Fibroblast of lung (primary cell): ENCODE results near the gene NOSTRIN. TPM values are rescaled to one million over a fixed set of nuclear protein-coding genes. Genes with fewer than 3 reads are reported as not detected.
A peak's percentile ranks its signal among the peaks of the same experiment; 100 is the strongest.

Experiments used
- DNase-seq, 2 donors: peaks; one replicate each; pipeline versions ENCODE4 v3.0.0 to v3.0.0-alpha.2; 2010; ENCODE audit warnings: low read depth in 2 of 2
- H2AFZ ChIP-seq: 2 replicates; pipeline ENCODE4 v1.5.1; 2012; ENCODE audit warnings: low read length, control low read depth, inconsistent platforms
- H3K27ac ChIP-seq: 2 replicates; pipeline ENCODE4 v1.5.1; 2011; ENCODE audit warnings: low read length, control low read depth; ENCODE audit not compliant: insufficient read depth
- H3K27me3 ChIP-seq: 2 replicates; pipeline ENCODE4 v1.5.1; 2011; ENCODE audit warnings: mild to moderate bottlenecking, low read length; ENCODE audit not compliant: control insufficient read depth, insufficient read depth
- H3K36me3 ChIP-seq: 2 replicates; pipeline ENCODE4 v1.5.1; 2011; ENCODE audit warnings: low read length; ENCODE audit not compliant: control insufficient read depth, insufficient read depth
- H3K4me1 ChIP-seq: 2 replicates; pipeline ENCODE4 v1.5.1; 2011; ENCODE audit warnings: low read length; ENCODE audit not compliant: control insufficient read depth, insufficient read depth; ENCODE audit errors: extremely low read depth
- H3K4me2 ChIP-seq: 2 replicates; pipeline ENCODE4 v1.5.1; 2011; ENCODE audit warnings: low read length, control low read depth; ENCODE audit not compliant: insufficient read depth; ENCODE audit errors: extremely low read depth
- H3K4me3 ChIP-seq, 4 experiments: fragments of 200-600 bp in 1 of 4; sonication (generic) in 1 of 4; replicated peaks in 1 of 4; 2 replicates each; pipeline ENCODE4 v1.5.1; 2011 to 2016; ENCODE audit warnings: low read length in 4 of 4, low read depth in 3 of 4, mild to moderate bottlenecking in 3 of 4, control low read depth in 2 of 4, inconsistent platforms in 1 of 4, mixed read lengths in 1 of 4; ENCODE audit not compliant: insufficient read depth in 1 of 4; ENCODE audit errors: control extremely low read depth in 1 of 4
- H3K79me2 ChIP-seq: 2 replicates; pipeline ENCODE4 v1.5.1; 2012; ENCODE audit warnings: mild to moderate bottlenecking, low read length, inconsistent platforms; ENCODE audit not compliant: control insufficient read depth, insufficient read depth
- H3K9ac ChIP-seq: 2 replicates; pipeline ENCODE4 v1.5.1; 2011; ENCODE audit warnings: mild to moderate bottlenecking, low read length, control low read depth; ENCODE audit not compliant: insufficient read depth
- H3K9me3 ChIP-seq: 2 replicates; pipeline ENCODE4 v1.5.1; 2012; ENCODE audit warnings: low read depth, low read length; ENCODE audit not compliant: control insufficient read depth, insufficient read depth
- H4K20me1 ChIP-seq: 2 replicates; pipeline ENCODE4 v1.5.1; 2011; ENCODE audit warnings: low read length; ENCODE audit not compliant: control insufficient read depth, insufficient read depth; ENCODE audit errors: extremely low read depth
- EZH2 ChIP-seq: IDR thresholded peaks from 2 replicates; pipeline ENCODE4 v1.5.1; 2012; ENCODE audit warnings: low read length, control low read depth, mild to moderate bottlenecking; ENCODE audit errors: missing control alignments
- polyA plus RNA-seq, 2 donors: library from polyadenylated mRNA; depleted of rRNA in 1 of 2; stranded (reverse) in 1 of 2; unstranded in 1 of 2; fragments of >200 nt; gene quantifications; 2 replicates each; pipeline ENCODE4 v1.2.1, GENCODE V29; 2011 to 2012; ENCODE audit warnings: missing spikeins in 1 of 2
- total RNA-seq: library from RNA; depleted of rRNA; stranded (reverse); fragments of >200 nt; gene quantifications from 2 replicates; pipeline ENCODE4 v1.2.1, GENCODE V29; 2014
- TF ChIP-seq, protein P1 (sequence below), 2 donors: IDR thresholded peaks in 1 of 2; conservative IDR thresholded peaks in 1 of 2; 1 replicate in 1 of 2; 2 replicates in 1 of 2; pipeline ENCODE4 v1.5.1; 2011 to 2012; ENCODE audit warnings: low read length in 2 of 2, control low read depth in 1 of 2, inconsistent platforms in 1 of 2, low read depth in 1 of 2, mild to moderate bottlenecking in 1 of 2

The NOSTRIN gene
- total and polyA plus RNA-seq, 2 donors (not counting 1 experiment from before 2014, with no cell fraction given): 0.50 to 1.3 TPM

DNA sequence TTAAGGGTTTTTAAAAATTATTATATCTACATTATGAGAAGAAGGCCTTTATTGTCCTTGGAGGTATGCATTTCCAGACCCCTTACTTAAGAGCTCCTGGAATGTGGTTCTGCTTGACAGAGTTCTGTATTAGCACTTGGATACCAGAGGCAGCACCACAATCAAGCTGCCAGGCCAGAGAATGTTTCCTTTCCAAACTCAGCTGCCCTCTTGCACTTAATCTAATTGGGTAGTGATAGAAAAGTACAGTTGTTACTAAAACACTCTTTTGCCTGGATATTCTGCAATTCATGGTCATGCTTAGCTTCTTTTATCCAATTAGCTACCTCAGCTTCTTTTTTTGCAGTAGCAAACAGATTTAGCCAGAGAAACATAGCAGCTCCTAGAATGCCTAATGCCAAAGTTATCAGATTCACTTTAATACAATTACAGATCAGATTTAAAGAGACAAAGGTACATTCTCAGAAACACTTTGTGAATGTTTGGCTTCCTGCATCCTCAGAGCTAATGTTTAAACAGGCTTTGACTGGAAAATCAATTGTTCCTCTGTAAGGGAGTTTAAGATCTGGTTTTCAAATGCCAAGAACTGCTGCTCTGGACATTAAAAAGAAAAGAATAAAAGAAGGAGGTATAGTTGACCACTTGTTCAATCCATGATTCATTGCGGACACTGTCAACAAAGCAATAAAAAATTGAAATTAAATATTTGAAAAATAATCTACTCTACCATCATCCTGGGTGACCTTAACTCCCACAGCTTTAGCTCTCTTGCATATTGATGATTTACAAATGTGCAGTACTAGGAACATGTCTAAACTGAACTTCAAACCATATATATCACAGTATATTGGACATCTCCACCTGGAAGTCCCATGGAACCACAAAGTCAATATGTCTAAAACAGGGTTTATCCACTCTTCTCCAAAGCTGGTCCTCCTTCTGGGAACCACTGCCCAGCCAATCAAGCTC lies 12.8 kb downstream of the NOSTRIN start:
- H3K4me2 ChIP-seq: no peak overlapping the region
- H4K20me1 ChIP-seq: no peaks in the 10 kb centered on the region
- H3K4me3 ChIP-seq: no peak overlapping the region
- DNase-seq: peak in 1 of 2 donors; percentile 23
- no peaks in the 10 kb centered on the region for H3K27me3 ChIP-seq
- no peaks in the 10 kb centered on the region for H3K79me2 ChIP-seq
- H3K9ac ChIP-seq: no peak overlapping the region
- TF ChIP-seq EZH2: no peak
- TF ChIP-seq, protein P1, sequence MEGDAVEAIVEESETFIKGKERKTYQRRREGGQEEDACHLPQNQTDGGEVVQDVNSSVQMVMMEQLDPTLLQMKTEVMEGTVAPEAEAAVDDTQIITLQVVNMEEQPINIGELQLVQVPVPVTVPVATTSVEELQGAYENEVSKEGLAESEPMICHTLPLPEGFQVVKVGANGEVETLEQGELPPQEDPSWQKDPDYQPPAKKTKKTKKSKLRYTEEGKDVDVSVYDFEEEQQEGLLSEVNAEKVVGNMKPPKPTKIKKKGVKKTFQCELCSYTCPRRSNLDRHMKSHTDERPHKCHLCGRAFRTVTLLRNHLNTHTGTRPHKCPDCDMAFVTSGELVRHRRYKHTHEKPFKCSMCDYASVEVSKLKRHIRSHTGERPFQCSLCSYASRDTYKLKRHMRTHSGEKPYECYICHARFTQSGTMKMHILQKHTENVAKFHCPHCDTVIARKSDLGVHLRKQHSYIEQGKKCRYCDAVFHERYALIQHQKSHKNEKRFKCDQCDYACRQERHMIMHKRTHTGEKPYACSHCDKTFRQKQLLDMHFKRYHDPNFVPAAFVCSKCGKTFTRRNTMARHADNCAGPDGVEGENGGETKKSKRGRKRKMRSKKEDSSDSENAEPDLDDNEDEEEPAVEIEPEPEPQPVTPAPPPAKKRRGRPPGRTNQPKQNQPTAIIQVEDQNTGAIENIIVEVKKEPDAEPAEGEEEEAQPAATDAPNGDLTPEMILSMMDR (conservative IDR thresholded peaks at IDR 0.05 in 1 of 2, IDR thresholded peaks at IDR 0.05 in 1 of 2; ENCODE audit: low read depth in 1 of 2, low read length in 2 of 2): no peak
- H3K4me1 ChIP-seq: no peaks in the 10 kb centered on the region
- no peaks in the 10 kb centered on the region for H3K9me3 ChIP-seq
- no peak overlapping the region for H2AFZ ChIP-seq
- H3K27ac ChIP-seq: no peak overlapping the region
- H3K36me3 ChIP-seq: no peaks in the 10 kb centered on the region

DNA sequence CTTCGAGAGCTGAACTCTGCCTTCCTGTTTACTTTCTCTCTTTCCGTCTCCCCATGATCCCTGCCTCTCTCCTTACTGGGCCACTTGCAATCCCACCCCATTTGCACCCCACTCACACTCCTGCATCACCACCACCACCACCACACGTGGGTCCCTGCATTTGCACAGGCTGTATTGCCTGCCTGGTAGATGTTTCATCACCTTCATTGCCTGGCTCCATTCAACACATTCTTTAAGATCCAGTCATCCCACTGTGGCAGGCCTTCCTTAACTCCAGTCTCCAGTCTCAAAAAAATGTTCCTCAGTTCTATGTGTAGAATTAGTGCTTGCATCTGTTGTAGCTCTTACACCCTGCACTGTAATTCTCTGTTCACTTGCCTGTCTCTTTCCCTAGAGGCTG lies 13.9 kb downstream of the NOSTRIN start:
- H4K20me1 ChIP-seq: no peaks in the 10 kb centered on the region
- H3K9me3 ChIP-seq: no peaks in the 10 kb centered on the region
- H3K36me3 ChIP-seq: no peaks in the 10 kb centered on the region
- no peak overlapping the region for H3K4me2 ChIP-seq
- H2AFZ ChIP-seq: no peak overlapping the region
- H3K4me3 ChIP-seq: no peak overlapping the region
- no peaks in the 10 kb centered on the region for H3K27me3 ChIP-seq
- H3K9ac ChIP-seq: no peak overlapping the region
- DNase-seq: peak; percentile 80 to 93
- H3K4me1 ChIP-seq: no peaks in the 10 kb centered on the region
- TF ChIP-seq EZH2: no peak
- TF ChIP-seq, protein P1 (conservative IDR thresholded peaks at IDR 0.05 in 1 of 2, IDR thresholded peaks at IDR 0.05 in 1 of 2; ENCODE audit: low read depth in 1 of 2, low read length in 2 of 2): no peak
- no peak overlapping the region for H3K27ac ChIP-seq
- no peaks in the 10 kb centered on the region for H3K79me2 ChIP-seq

DNA sequence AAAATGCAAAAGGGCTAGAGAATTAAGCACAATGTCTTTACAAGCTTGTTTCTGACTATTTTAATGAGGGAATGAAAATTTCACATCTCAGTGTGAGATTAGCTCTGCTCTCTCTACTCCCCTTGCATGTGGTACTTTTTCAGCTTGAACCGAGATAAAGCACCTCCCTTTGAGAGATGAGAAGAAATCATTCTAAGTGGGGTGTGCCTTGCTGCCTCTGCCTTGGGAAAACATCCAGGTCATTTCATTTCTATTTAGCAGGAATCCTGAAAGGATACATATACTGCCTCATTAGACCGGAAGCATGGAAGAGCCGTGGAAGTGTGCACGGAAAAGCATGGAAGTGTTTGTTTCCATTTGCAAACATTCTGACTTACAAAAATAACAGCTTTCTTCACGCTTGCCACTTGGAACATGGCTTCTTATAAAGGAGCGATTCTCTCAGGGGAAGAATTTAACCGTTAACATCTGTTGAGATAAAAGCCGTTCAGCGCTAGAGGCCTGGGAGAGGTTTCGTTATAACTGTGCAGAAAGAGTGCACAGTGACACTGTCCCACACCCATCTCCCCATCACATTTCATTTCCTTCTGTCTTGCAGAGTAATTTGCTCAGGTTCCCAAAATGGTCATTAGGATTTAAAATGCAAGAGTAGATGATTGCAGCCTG lies 16.7 kb downstream of the NOSTRIN start:
- H3K4me3 ChIP-seq: no peak overlapping the region
- no peak overlapping the region for H3K9ac ChIP-seq
- H3K79me2 ChIP-seq: no peaks in the 10 kb centered on the region
- H3K9me3 ChIP-seq: no peaks in the 10 kb centered on the region
- no peaks in the 10 kb centered on the region for H4K20me1 ChIP-seq
- H3K27me3 ChIP-seq: no peaks in the 10 kb centered on the region
- TF ChIP-seq, protein P1 (conservative IDR thresholded peaks at IDR 0.05 in 1 of 2, IDR thresholded peaks at IDR 0.05 in 1 of 2; ENCODE audit: low read depth in 1 of 2, low read length in 2 of 2): no peak
- no peak for TF ChIP-seq EZH2
- no peak overlapping the region for H3K4me2 ChIP-seq
- no peaks in the 10 kb centered on the region for H3K4me1 ChIP-seq
- no peak overlapping the region for H2AFZ ChIP-seq
- H3K27ac ChIP-seq: no peak overlapping the region
- DNase-seq: no peak
- no peaks in the 10 kb centered on the region for H3K36me3 ChIP-seq
